Measurements from ENCODE around the gene PREX1.

- TF ChIP-seq CTCF (IDR thresholded peaks at IDR 0.05; ENCODE audit: insufficient read depth, low read length) = no peak
- TF ChIP-seq REST (IDR thresholded peaks at IDR 0.05; ENCODE audit: insufficient replicate concordance, low read depth) = no peak
Measured at GRCh38 chr20:48744515-48744914, 83.3 kb downstream of the PREX1 start.

Measured in HL-60 (cell line).